CD14-positive monocyte (primary cell): ENCODE measurements around the gene IMPG2. TPM values are rescaled to one million over a fixed set of nuclear protein-coding genes. Genes with fewer than 3 reads are reported as not detected.

Experiments used
- DNase-seq, 3 donors: peaks; one replicate each; pipeline ENCODE4 v3.0.0-alpha.2; 2011 to 2022
- H2AFZ ChIP-seq: 2 replicates; pipeline ENCODE4 v1.6.0; 2012; ENCODE audit warnings: mild to moderate bottlenecking, low read depth, low read length, inconsistent platforms; ENCODE audit not compliant: insufficient read depth, poor library complexity, severe bottlenecking
- H3K27ac ChIP-seq, 2 donors: 1 replicate in 1 of 2; 2 replicates in 1 of 2; pipeline ENCODE4 v1.5.1; 2012 to 2013; ENCODE audit warnings: low read length in 2 of 2, control low read depth in 1 of 2, inconsistent platforms in 1 of 2, low read depth in 1 of 2, mild to moderate bottlenecking in 1 of 2
- H3K27me3 ChIP-seq, 2 donors: one replicate each; pipeline versions ENCODE4 v1.6.0 to v1.6.1; 2011 to 2013; ENCODE audit warnings: low read length in 2 of 2; ENCODE audit not compliant: control insufficient read depth in 2 of 2, insufficient read depth in 2 of 2
- H3K36me3 ChIP-seq, 2 donors: replicated peaks in 1 of 2; 1 replicate in 1 of 2; 2 replicates in 1 of 2; pipeline versions ENCODE4 v1.5.1 to v1.6.1; 2012 to 2013; ENCODE audit warnings: low read length in 2 of 2, control low read depth in 1 of 2, inconsistent platforms in 1 of 2, mild to moderate bottlenecking in 1 of 2; ENCODE audit not compliant: insufficient read depth in 2 of 2, control insufficient read depth in 1 of 2
- H3K4me1 ChIP-seq, 2 donors: 1 replicate in 1 of 2; 2 replicates in 1 of 2; pipeline versions ENCODE4 v1.5.1 to v1.6.1; 2012 to 2013; ENCODE audit warnings: low read length in 2 of 2, control low read depth in 1 of 2, inconsistent platforms in 1 of 2, mild to moderate bottlenecking in 1 of 2, moderate library complexity in 1 of 2; ENCODE audit not compliant: insufficient read depth in 2 of 2, control insufficient read depth in 1 of 2
- H3K4me2 ChIP-seq: replicated peaks from 2 replicates; pipeline ENCODE3; 2012; ENCODE audit warnings: low read length, moderate library complexity, mild to moderate bottlenecking; ENCODE audit not compliant: poor library complexity, severe bottlenecking; ENCODE audit errors: extremely low read depth
- H3K4me3 ChIP-seq, 3 experiments: fragments of 200-600 bp in 1 of 3; sonication (generic) in 1 of 3; replicated peaks in 1 of 3; 1 replicate in 2 of 3; 2 replicates in 1 of 3; pipeline ENCODE4 v1.5.1; 2011 to 2013; ENCODE audit warnings: low read length in 3 of 3, mild to moderate bottlenecking in 3 of 3, control low read depth in 2 of 3, low read depth in 2 of 3, inconsistent platforms in 1 of 3, moderate library complexity in 1 of 3
- H3K79me2 ChIP-seq: 2 replicates; pipeline ENCODE4 v1.6.0; 2012; ENCODE audit warnings: mild to moderate bottlenecking, control low read depth, inconsistent platforms, low read length, moderate library complexity; ENCODE audit not compliant: insufficient read depth
- H3K9ac ChIP-seq: 2 replicates; pipeline ENCODE4 v1.6.0; 2017; ENCODE audit warnings: low read length, mild to moderate bottlenecking; ENCODE audit not compliant: insufficient read depth, poor library complexity, severe bottlenecking
- H3K9me3 ChIP-seq, 2 donors: replicated peaks in 1 of 2; 1 replicate in 1 of 2; 2 replicates in 1 of 2; pipeline versions ENCODE4 v1.5.1 to v1.6.1; 2012 to 2013; ENCODE audit warnings: low read length in 2 of 2, control low read depth in 1 of 2; ENCODE audit not compliant: control insufficient read depth in 1 of 2, insufficient read depth in 1 of 2
- H4K20me1 ChIP-seq: 2 replicates; pipeline ENCODE4 v1.6.0; 2012; ENCODE audit warnings: mild to moderate bottlenecking, low read length, control low read depth, moderate library complexity; ENCODE audit not compliant: insufficient read depth
- H3K27ac Mint-ChIP-seq, 7 donors: one replicate each; pipeline ENCODE4 v1.8.0; 2020; ENCODE audit warnings: mild to moderate bottlenecking in 7 of 7, mixed read lengths in 7 of 7, moderate library complexity in 6 of 7, inconsistent platforms in 2 of 7
- H3K27me3 Mint-ChIP-seq, 3 donors: one replicate each; pipeline ENCODE4 v1.8.0; 2021 to 2022; ENCODE audit warnings: low read depth in 3 of 3, mild to moderate bottlenecking in 3 of 3, mixed read lengths in 3 of 3, moderate library complexity in 3 of 3, inconsistent platforms in 1 of 3
- H3K36me3 Mint-ChIP-seq, 2 donors: one replicate each; pipeline ENCODE4 v1.8.0; 2020; ENCODE audit warnings: mixed read lengths in 2 of 2, inconsistent platforms in 1 of 2, mild to moderate bottlenecking in 1 of 2
- H3K4me1 Mint-ChIP-seq: one replicate; pipeline ENCODE4 v1.8.0; 2020; ENCODE audit warnings: mild to moderate bottlenecking, mixed read lengths
- H3K4me3 Mint-ChIP-seq, 2 donors: one replicate each; pipeline ENCODE4 v1.8.0; 2020; ENCODE audit warnings: mild to moderate bottlenecking in 2 of 2, mixed read lengths in 2 of 2, moderate library complexity in 1 of 2
- H3K9me3 Mint-ChIP-seq, 7 donors: one replicate each; pipeline ENCODE4 v1.8.0; 2020 to 2022; ENCODE audit warnings: mixed read lengths in 7 of 7, mild to moderate bottlenecking in 6 of 7, moderate library complexity in 6 of 7, inconsistent platforms in 2 of 7
- CTCF ChIP-seq: fragments of 200-600 bp; IDR thresholded peaks from one replicate; pipeline ENCODE4 v1.8.0; 2022; ENCODE audit warnings: antibody characterized with exemption, mild to moderate bottlenecking
- WGBS: methylation state at CpG from one replicate; pipeline ENCODE4 v1.1.5; 2013; ENCODE audit warnings: missing lambda C conversion rate; ENCODE audit not compliant: insufficient coverage; 5-methylcytosine and 5-hydroxymethylcytosine counted together
- intact Hi-C, 2 donors: fragments of 100-400 bp; cut with micrococcal nuclease; formaldehyde crosslinking; loops; one replicate each; pipeline versions ENCODE4 v1.15.0 to v1.15.1; 2023
- polyA plus RNA-seq, 3 donors: library from polyadenylated mRNA; depleted of rRNA in 1 of 3; unstranded in 2 of 3; stranded (reverse) in 1 of 3; fragments of 300-500 nt in 2 of 3; fragments of >200 nt in 1 of 3; fragmentation: Illumina TruSeq in 2 of 3; gene quantifications; 1 replicate in 2 of 3; 2 replicates in 1 of 3; pipeline ENCODE4 v1.2.3, GENCODE V29; 2012 to 2021

IMPG2 gene
- polyA plus RNA-seq, 3 donors, result 0.04 to 0.15 TPM; not detected in 1

GRCh38 chr3:101235048-101235447 is 85.3 kb downstream of the IMPG2 start:
- Mint-ChIP-seq H3K4me1 (no peaks in the 10 kb centered on the region), H3K36me3 (no peaks in the 10 kb centered on the region), H3K9me3 (peaks cover 2 to 10% (median 6%) of the 10 kb centered on the region in 7 donors), H3K4me3 (no peak overlapping the region), H3K27ac (no peak overlapping the region), H3K27me3 (peaks cover 0 to 8% (median 0%) of the 10 kb centered on the region in 3 donors)
- Histone ChIP-seq H3K4me2 (no peak overlapping the region), H3K9me3 (peaks cover 0 to 13% of the 10 kb centered on the region in 2 donors), H2AFZ (no peak overlapping the region), H3K27me3 (no peaks in the 10 kb centered on the region), H3K4me1 (no peaks in the 10 kb centered on the region), H3K79me2 (no peaks in the 10 kb centered on the region), H3K9ac (no peak overlapping the region), H4K20me1 (no peaks in the 10 kb centered on the region), H3K4me3 (no peak overlapping the region), H3K36me3 (no peaks in the 10 kb centered on the region), H3K27ac (no peak overlapping the region)
- intact Hi-C loops, result no loop called here
- no peak for TF ChIP-seq CTCF
- 100% methylated on average over 1 of the region's 3 CpGs for WGBS
- no peak for DNase-seq

- Histone ChIP-seq H3K79me2 (no peaks in the 10 kb centered on the region), H3K4me2 (no peak overlapping the region), H3K9me3 (no peaks in the 10 kb centered on the region), H3K4me3 (no peak overlapping the region), H4K20me1 (no peaks in the 10 kb centered on the region), H3K27ac (no peak overlapping the region), H3K4me1 (no peaks in the 10 kb centered on the region), H2AFZ (no peak overlapping the region), H3K9ac (no peak overlapping the region), H3K27me3 (no peaks in the 10 kb centered on the region), H3K36me3 (no peaks in the 10 kb centered on the region)
- H3K4me1 Mint-ChIP-seq, result no peaks in the 10 kb centered on the region
- no peak overlapping the region for H3K27ac Mint-ChIP-seq
- no peaks in the 10 kb centered on the region for H3K36me3 Mint-ChIP-seq
- no peak overlapping the region for H3K4me3 Mint-ChIP-seq
- H3K9me3 Mint-ChIP-seq, result peaks cover 0 to 2% (median 0%) of the 10 kb centered on the region in 7 donors
- H3K27me3 Mint-ChIP-seq, result no peaks in the 10 kb centered on the region
- no peak for TF ChIP-seq CTCF
- intact Hi-C loops, result no loop called here
- DNase-seq, result no peak
These were observed 89.8 kb downstream of the IMPG2 start for GRCh38 chr3:101230618-101231017.
